GM12878 (cell line): Measurements from ENCODE around the gene ANKRD28. TPM values are rescaled to one million over a fixed set of nuclear protein-coding genes. Genes with fewer than 3 reads are reported as not detected.

Experiments
- ASH2L ChIP-seq: fragments of 300-600, 200-600 bp; sonication (generic); IDR thresholded peaks from 2 replicates; pipeline ENCODE4 v1.6.1; 2017; ENCODE audit warnings: low read depth, mild to moderate bottlenecking, borderline replicate concordance
- CBFB ChIP-seq: IDR thresholded peaks from 2 replicates; pipeline ENCODE4 v1.6.1; 2016; ENCODE audit warnings: antibody characterized with exemption, low read depth
- CEBPB ChIP-seq, 2 experiments: fragments of 150-350 bp in 1 of 2; IDR thresholded peaks; 2 replicates each; pipeline ENCODE4 v1.6.1; 2012 to 2014; ENCODE audit warnings: low read depth in 2 of 2, low read length in 2 of 2, borderline replicate concordance in 1 of 2, inconsistent platforms in 1 of 2
- CHD1 ChIP-seq: IDR thresholded peaks from 2 replicates; pipeline ENCODE4 v1.6.1; 2012; ENCODE audit warnings: low read depth, low read length, improper control_type of control experiment
- ETV6 ChIP-seq, 2 experiments: fragments of 450-650 bp in 1 of 2; IDR thresholded peaks in 1 of 2; conservative IDR thresholded peaks in 1 of 2; 2 replicates each; pipeline ENCODE4 v1.6.1; 2014; ENCODE audit warnings: antibody characterized with exemption in 1 of 2, borderline replicate concordance in 1 of 2, low read depth in 1 of 2, mild to moderate bottlenecking in 1 of 2, moderate library complexity in 1 of 2
- EZH2 ChIP-seq: IDR thresholded peaks from 2 replicates; pipeline ENCODE4 v1.6.1; 2012; ENCODE audit warnings: low read depth, mild to moderate bottlenecking, control low read depth, inconsistent platforms, low read length, borderline replicate concordance; ENCODE audit not compliant: control insufficient read depth
- FOXK2 ChIP-seq: fragments of 450-650 bp; IDR thresholded peaks from 2 replicates; pipeline ENCODE4 v1.6.1; 2017; ENCODE audit warnings: mild to moderate bottlenecking, moderate library complexity
- GABPA ChIP-seq: IDR thresholded peaks from 2 replicates; pipeline ENCODE4 v1.6.1; 2014; ENCODE audit warnings: antibody characterized with exemption, low read depth, mild to moderate bottlenecking, inconsistent platforms
- HDAC2 ChIP-seq: fragments of 200-600 bp; sonication (generic); IDR thresholded peaks from 2 replicates; pipeline ENCODE4 v1.6.1; 2017
- HDAC6 ChIP-seq: fragments of 200-600 bp; sonication (generic); IDR thresholded peaks from one replicate; pipeline ENCODE4 v1.8.0; 2017; ENCODE audit warnings: antibody characterized with exemption; ENCODE audit not compliant: unreplicated experiment
- MTA2 ChIP-seq: fragments of 450-650 bp; IDR thresholded peaks from 2 replicates; pipeline ENCODE4 v1.6.1; 2016; ENCODE audit warnings: low read depth, mild to moderate bottlenecking, moderate library complexity
- NFXL1 ChIP-seq: fragments of 450-650 bp; IDR thresholded peaks from 2 replicates; pipeline ENCODE4 v1.6.1; 2017; ENCODE audit warnings: antibody characterized with exemption, mild to moderate bottlenecking, borderline replicate concordance
- NR2F1 ChIP-seq: fragments of 450-650 bp; conservative IDR thresholded peaks from 2 replicates; pipeline ENCODE4 v1.6.1; 2017; ENCODE audit warnings: mild to moderate bottlenecking
- PAX8 ChIP-seq: fragments of 450-650 bp; IDR thresholded peaks from 2 replicates; pipeline ENCODE4 v1.6.1; 2017; ENCODE audit warnings: mild to moderate bottlenecking, moderate library complexity
- POLR2AphosphoS5 ChIP-seq: IDR thresholded peaks from 2 replicates; pipeline ENCODE4 v1.6.1; 2011; ENCODE audit warnings: mild to moderate bottlenecking, low read length, inconsistent platforms
- POU2F2 ChIP-seq: IDR thresholded peaks from 3 replicates; pipeline ENCODE4 v1.6.1; 2011; ENCODE audit warnings: low read depth, mild to moderate bottlenecking, low read length, borderline replicate concordance
- RELA ChIP-seq: fragments of 450-650 bp; IDR thresholded peaks from 2 replicates; pipeline ENCODE4 v1.8.0; 2014; ENCODE audit warnings: borderline replicate concordance; ENCODE audit not compliant: partially characterized antibody
- SMC3 ChIP-seq: IDR thresholded peaks from 2 replicates; pipeline ENCODE4 v1.6.1; 2011; ENCODE audit warnings: low read length, improper control_type of control experiment, borderline replicate concordance
- SUZ12 ChIP-seq: fragments of 200-600 bp; sonication (generic); IDR thresholded peaks from one replicate; pipeline ENCODE4 v1.6.1; 2018; ENCODE audit warnings: antibody characterized with exemption, mild to moderate bottlenecking; ENCODE audit not compliant: unreplicated experiment
- TBL1XR1 ChIP-seq: IDR thresholded peaks from 2 replicates; pipeline ENCODE4 v1.6.1; 2012; ENCODE audit warnings: low read depth, low read length, improper control_type of control experiment
- YY1 ChIP-seq: IDR thresholded peaks from 2 replicates; pipeline ENCODE4 v1.6.1; 2011; ENCODE audit warnings: low read depth, mild to moderate bottlenecking, low read length
- ZNF207 ChIP-seq: fragments of 450-650 bp; IDR thresholded peaks from 2 replicates; pipeline ENCODE4 v1.6.1; 2014; ENCODE audit warnings: antibody characterized with exemption, mild to moderate bottlenecking, borderline replicate concordance
- ZNF622 ChIP-seq: fragments of 450-650 bp; IDR thresholded peaks from 2 replicates; pipeline ENCODE4 v1.6.1; 2017; ENCODE audit warnings: mild to moderate bottlenecking, inconsistent platforms
- polyA plus RNA-seq, 11 experiments: library from polyadenylated mRNA; depleted of rRNA in 4 of 11; unstranded in 6 of 11; stranded (reverse) in 5 of 11; fragments of >200 nt; fragmentation: Nextera tagmentation in 4 of 11; fragmentation: Illumina TruSeq in 1 of 11; extraction: Ambion mirVana in 4 of 11; extraction: Trizol in 1 of 11; gene quantifications; 1 replicate in 1 of 11; 2 replicates in 10 of 11; pipeline versions ENCODE4 v1.2.1 to v1.2.3, GENCODE V29; 2011 to 2016; ENCODE audit warnings: inconsistent platforms in 2 of 11, missing spikeins in 2 of 11, low read depth in 1 of 11
- total RNA-seq, 4 experiments: library from RNA; depleted of rRNA in 3 of 4; stranded (reverse); fragments of >200 nt in 3 of 4; fragmentation: Illumina TruSeq in 1 of 4; extraction: Trizol in 1 of 4; gene quantifications; 2 replicates each; pipeline versions ENCODE4 v1.2.1 to v1.2.3, GENCODE V29; 2013 to 2021
- TF ChIP-seq, protein P1 (sequence below): fragments of 450-650 bp; IDR thresholded peaks from 2 replicates; pipeline ENCODE4 v1.6.1; 2017; ENCODE audit warnings: mild to moderate bottlenecking, moderate library complexity
- TF ChIP-seq, protein P2 (sequence below): fragments of 450-650 bp; IDR thresholded peaks from 2 replicates; pipeline ENCODE4 v1.6.1; 2018; ENCODE audit warnings: mild to moderate bottlenecking, low read depth, moderate library complexity; ENCODE audit not compliant: partially characterized antibody

The ANKRD28 gene
- total and polyA plus RNA-seq, 10 of the 15 experiments (the other 5 are each of a cell fraction or from before 2014, with no cell fraction given): 11.2 to 105 (median 38.3) TPM

DNA sequence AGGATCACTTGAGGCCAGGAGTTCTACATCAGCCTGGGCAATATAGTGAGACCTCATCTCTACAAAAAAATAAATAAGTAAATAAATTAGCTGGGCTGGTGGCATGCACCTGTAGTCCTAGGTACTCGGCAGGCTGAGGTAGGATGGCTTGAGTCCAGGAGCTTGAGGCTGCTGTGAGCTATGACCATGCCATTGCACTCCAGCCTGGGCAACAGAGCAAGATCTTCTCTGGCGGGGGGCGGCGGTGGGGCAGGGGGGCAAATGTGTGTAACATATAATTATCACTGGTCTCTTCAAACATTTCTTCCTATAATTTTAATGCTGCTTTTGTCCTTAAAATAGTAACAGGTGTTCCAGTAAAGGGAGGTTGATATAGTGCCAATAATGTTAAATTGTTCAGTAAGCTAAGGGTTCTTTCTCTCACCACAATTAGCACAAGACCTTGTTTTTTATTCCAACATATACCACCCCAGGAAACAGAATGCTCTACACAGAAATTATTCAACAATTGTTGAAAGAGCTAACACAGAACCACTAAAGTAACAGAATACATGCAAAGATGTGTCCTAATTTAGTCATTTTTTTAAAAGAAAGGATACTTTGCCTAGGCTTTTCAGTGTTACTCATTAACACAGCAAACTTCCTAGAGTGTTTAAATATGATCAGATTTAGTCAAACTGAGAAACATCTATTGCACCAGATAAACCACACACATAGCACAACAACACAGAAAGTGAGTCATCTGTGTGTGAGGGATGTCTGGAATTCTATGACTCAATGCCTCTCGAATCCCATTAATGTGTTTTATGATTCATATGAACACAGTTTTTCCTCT lies 29.1 kb downstream of the ANKRD28 start (continued):
- TF ChIP-seq, protein P1, sequence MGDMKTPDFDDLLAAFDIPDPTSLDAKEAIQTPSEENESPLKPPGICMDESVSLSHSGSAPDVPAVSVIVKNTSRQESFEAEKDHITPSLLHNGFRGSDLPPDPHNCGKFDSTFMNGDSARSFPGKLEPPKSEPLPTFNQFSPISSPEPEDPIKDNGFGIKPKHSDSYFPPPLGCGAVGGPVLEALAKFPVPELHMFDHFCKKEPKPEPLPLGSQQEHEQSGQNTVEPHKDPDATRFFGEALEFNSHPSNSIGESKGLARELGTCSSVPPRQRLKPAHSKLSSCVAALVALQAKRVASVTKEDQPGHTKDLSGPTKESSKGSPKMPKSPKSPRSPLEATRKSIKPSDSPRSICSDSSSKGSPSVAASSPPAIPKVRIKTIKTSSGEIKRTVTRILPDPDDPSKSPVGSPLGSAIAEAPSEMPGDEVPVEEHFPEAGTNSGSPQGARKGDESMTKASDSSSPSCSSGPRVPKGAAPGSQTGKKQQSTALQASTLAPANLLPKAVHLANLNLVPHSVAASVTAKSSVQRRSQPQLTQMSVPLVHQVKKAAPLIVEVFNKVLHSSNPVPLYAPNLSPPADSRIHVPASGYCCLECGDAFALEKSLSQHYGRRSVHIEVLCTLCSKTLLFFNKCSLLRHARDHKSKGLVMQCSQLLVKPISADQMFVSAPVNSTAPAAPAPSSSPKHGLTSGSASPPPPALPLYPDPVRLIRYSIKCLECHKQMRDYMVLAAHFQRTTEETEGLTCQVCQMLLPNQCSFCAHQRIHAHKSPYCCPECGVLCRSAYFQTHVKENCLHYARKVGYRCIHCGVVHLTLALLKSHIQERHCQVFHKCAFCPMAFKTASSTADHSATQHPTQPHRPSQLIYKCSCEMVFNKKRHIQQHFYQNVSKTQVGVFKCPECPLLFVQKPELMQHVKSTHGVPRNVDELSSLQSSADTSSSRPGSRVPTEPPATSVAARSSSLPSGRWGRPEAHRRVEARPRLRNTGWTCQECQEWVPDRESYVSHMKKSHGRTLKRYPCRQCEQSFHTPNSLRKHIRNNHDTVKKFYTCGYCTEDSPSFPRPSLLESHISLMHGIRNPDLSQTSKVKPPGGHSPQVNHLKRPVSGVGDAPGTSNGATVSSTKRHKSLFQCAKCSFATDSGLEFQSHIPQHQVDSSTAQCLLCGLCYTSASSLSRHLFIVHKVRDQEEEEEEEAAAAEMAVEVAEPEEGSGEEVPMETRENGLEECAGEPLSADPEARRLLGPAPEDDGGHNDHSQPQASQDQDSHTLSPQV: no peak
- TF ChIP-seq ASH2L (no peak), NR2F1 (no peak), CHD1 (no peak), EZH2 (no peak), POLR2AphosphoS5 (no peak), FOXK2 (no peak), CEBPB (IDR thresholded peaks at IDR 0.05; ENCODE audit: borderline replicate concordance in 1 of 2, low read depth in 2 of 2, low read length in 2 of 2) (peak in 1 of 2 experiments; percentile 94; a peak in 2 of 4 replicates), ETV6 (conservative IDR thresholded peaks at IDR 0.05 in 1 of 2, IDR thresholded peaks at IDR 0.05 in 1 of 2; ENCODE audit: borderline replicate concordance in 1 of 2, low read depth in 1 of 2) (peak in 1 of 2 experiments; percentile 63; a peak in 1 of 4 replicates), YY1 (no peak), PAX8 (no peak), TBL1XR1 (peak; percentile 50), GABPA (peak; percentile 55), MTA2 (peak; percentile 83), ZNF622 (no peak), SUZ12 (no peak), HDAC2 (no peak), POU2F2 (peak; percentile 39; the same call in 1 of the 3 replicates), ZNF207 (no peak), SMC3 (no peak), HDAC6 (no peak), RELA (no peak), NFXL1 (no peak), CBFB (0 out of 2 replicates have a peak, but pooled peaks have one; percentile 37)
- TF ChIP-seq, protein P2, sequence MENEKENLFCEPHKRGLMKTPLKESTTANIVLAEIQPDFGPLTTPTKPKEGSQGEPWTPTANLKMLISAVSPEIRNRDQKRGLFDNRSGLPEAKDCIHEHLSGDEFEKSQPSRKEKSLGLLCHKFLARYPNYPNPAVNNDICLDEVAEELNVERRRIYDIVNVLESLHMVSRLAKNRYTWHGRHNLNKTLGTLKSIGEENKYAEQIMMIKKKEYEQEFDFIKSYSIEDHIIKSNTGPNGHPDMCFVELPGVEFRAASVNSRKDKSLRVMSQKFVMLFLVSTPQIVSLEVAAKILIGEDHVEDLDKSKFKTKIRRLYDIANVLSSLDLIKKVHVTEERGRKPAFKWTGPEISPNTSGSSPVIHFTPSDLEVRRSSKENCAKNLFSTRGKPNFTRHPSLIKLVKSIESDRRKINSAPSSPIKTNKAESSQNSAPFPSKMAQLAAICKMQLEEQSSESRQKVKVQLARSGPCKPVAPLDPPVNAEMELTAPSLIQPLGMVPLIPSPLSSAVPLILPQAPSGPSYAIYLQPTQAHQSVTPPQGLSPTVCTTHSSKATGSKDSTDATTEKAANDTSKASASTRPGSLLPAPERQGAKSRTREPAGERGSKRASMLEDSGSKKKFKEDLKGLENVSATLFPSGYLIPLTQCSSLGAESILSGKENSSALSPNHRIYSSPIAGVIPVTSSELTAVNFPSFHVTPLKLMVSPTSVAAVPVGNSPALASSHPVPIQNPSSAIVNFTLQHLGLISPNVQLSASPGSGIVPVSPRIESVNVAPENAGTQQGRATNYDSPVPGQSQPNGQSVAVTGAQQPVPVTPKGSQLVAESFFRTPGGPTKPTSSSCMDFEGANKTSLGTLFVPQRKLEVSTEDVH: no peak
